ENCODE results near the gene RBM19.

GRCh38 chr12:113835433-113835832 lies 130.7 kb downstream of the RBM19 start:
- TF ChIP-seq CTCF (conservative IDR thresholded peaks at IDR 0.05 in 1 of 2, IDR thresholded peaks at IDR 0.05 in 1 of 2; ENCODE audit: low read depth in 1 of 2, low read length in 2 of 2) (no peak), EZH2 (IDR thresholded peaks at IDR 0.05; ENCODE audit: low read length, missing control alignments) (no peak)
